ENCODE data around the gene INCENP. TPM values are rescaled to one million over a fixed set of nuclear protein-coding genes. Genes with fewer than 3 reads are reported as not detected.

INCENP gene
- total RNA-seq, 2 experiments from 2014 or later = 105 to 107 TPM

Other genes starting within 250 kb of the INCENP start
- 1 to 10 TPM; 5.7 to 6.4 TPM for gene FADS3, start 232.5 kb upstream of the INCENP start, total RNA-seq
- not detected for gene RAB3IL1, start 206.4 kb upstream of the INCENP start, total RNA-seq
- gene BEST1, start 173.7 kb upstream of the INCENP start, total RNA-seq = 1 to 10 TPM in 1 of 2 experiments, under 1 TPM in 1; 0.58 to 1.0 TPM
- gene FTH1, start 156.4 kb upstream of the INCENP start, total RNA-seq = 100 to 1,000 TPM; 821 to 824 TPM
- gene SCGB1D1, start 66.2 kb downstream of the INCENP start, total RNA-seq = not detected
- not detected for gene SCGB2A1, start 84.7 kb downstream of the INCENP start, total RNA-seq
- gene SCGB1D2, start 118.2 kb downstream of the INCENP start, total RNA-seq = not detected
- gene SCGB2A2, start 146.1 kb downstream of the INCENP start, total RNA-seq = not detected
- not detected for gene SCGB1D4, start 175.1 kb downstream of the INCENP start, total RNA-seq
- 10 to 100 TPM; 11.1 to 11.9 TPM for gene ASRGL1, start 213.4 kb downstream of the INCENP start, total RNA-seq

Data from activated naive CD8-positive, alpha-beta T cell treated with anti-CD3 and anti-CD28 coated beads for 36 hours (primary cell).